Liver (tissue), 9 donors: ENCODE data around the gene TMEM116. TPM values are rescaled to one million over a fixed set of nuclear protein-coding genes. Genes with fewer than 3 reads are reported as not detected.

ENCODE experiments used
- DNase-seq: peaks from one replicate; pipeline ENCODE4 v3.0.0-alpha.2; 2017; ENCODE audit warnings: low spot score
- H3K27ac ChIP-seq, 2 donors: one replicate each; pipeline ENCODE4 v1.7.0; 2013; ENCODE audit warnings: inconsistent platforms in 2 of 2, low read length in 2 of 2, control low read depth in 1 of 2, low read depth in 1 of 2, mild to moderate bottlenecking in 1 of 2
- H3K27me3 ChIP-seq, 4 donors: one replicate each; pipeline versions ENCODE4 v1.6.1 to v1.7.0; 2013; ENCODE audit warnings: low read length in 3 of 4, inconsistent platforms in 1 of 4, mild to moderate bottlenecking in 1 of 4, moderate library complexity in 1 of 4; ENCODE audit not compliant: control insufficient read depth in 4 of 4, insufficient read depth in 4 of 4
- H3K36me3 ChIP-seq, 4 donors: one replicate each; pipeline versions ENCODE4 v1.6.1 to v1.7.0; 2013; ENCODE audit warnings: low read length in 3 of 4, mild to moderate bottlenecking in 3 of 4, low read depth in 1 of 4, moderate library complexity in 1 of 4; ENCODE audit not compliant: control insufficient read depth in 4 of 4, insufficient read depth in 3 of 4
- H3K4me1 ChIP-seq, 4 donors: one replicate each; pipeline versions ENCODE4 v1.6.1 to v1.7.0; 2013; ENCODE audit warnings: low read length in 3 of 4, mild to moderate bottlenecking in 3 of 4, moderate library complexity in 1 of 4; ENCODE audit not compliant: control insufficient read depth in 4 of 4, insufficient read depth in 4 of 4
- H3K4me3 ChIP-seq, 3 donors: one replicate each; pipeline versions ENCODE4 v1.6.1 to v1.7.0; 2013; ENCODE audit warnings: low read length in 3 of 3, control low read depth in 1 of 3, low read depth in 1 of 3, mild to moderate bottlenecking in 1 of 3
- H3K9ac ChIP-seq, 2 donors: one replicate each; pipeline ENCODE4 v1.7.0; 2013; ENCODE audit warnings: low read length in 2 of 2, mild to moderate bottlenecking in 2 of 2, moderate library complexity in 2 of 2, control low read depth in 1 of 2, low read depth in 1 of 2
- H3K9me3 ChIP-seq, 4 donors: one replicate each; pipeline versions ENCODE4 v1.6.1 to v1.7.0; 2013; ENCODE audit warnings: low read length in 3 of 4; ENCODE audit not compliant: control insufficient read depth in 4 of 4
- ATF3 ChIP-seq: IDR thresholded peaks from 2 replicates; pipeline ENCODE4 v1.6.1; 2016; ENCODE audit warnings: antibody characterized with exemption
- EGR1 ChIP-seq, 2 donors: IDR thresholded peaks; 2 replicates each; pipeline ENCODE4 v1.6.1; 2016 to 2018; ENCODE audit warnings: antibody characterized with exemption in 2 of 2, low read depth in 2 of 2
- FOXA1 ChIP-seq: IDR thresholded peaks from 2 replicates; pipeline ENCODE4 v1.6.1; 2016; ENCODE audit warnings: antibody characterized with exemption
- FOXA2 ChIP-seq: IDR thresholded peaks from 2 replicates; pipeline ENCODE4 v1.6.1; 2016; ENCODE audit warnings: antibody characterized with exemption
- GABPA ChIP-seq, 2 donors: IDR thresholded peaks in 1 of 2; conservative IDR thresholded peaks in 1 of 2; 2 replicates each; pipeline ENCODE4 v1.6.1; 2016; ENCODE audit warnings: antibody characterized with exemption in 2 of 2, mild to moderate bottlenecking in 1 of 2, moderate library complexity in 1 of 2
- HNF4A ChIP-seq, 2 donors: conservative IDR thresholded peaks; 2 replicates each; pipeline ENCODE4 v1.6.1; 2016; ENCODE audit warnings: antibody characterized with exemption in 2 of 2, mild to moderate bottlenecking in 2 of 2
- JUND ChIP-seq, 2 donors: IDR thresholded peaks; 2 replicates each; pipeline ENCODE4 v1.6.1; 2016; ENCODE audit warnings: antibody characterized with exemption in 2 of 2
- NR2F2 ChIP-seq: IDR thresholded peaks from 2 replicates; pipeline ENCODE4 v1.6.1; 2016; ENCODE audit warnings: antibody characterized with exemption
- RAD21 ChIP-seq, 2 donors: IDR thresholded peaks; 2 replicates each; pipeline ENCODE4 v1.6.1; 2016; ENCODE audit warnings: antibody characterized with exemption in 2 of 2, mild to moderate bottlenecking in 2 of 2
- REST ChIP-seq: IDR thresholded peaks from 2 replicates; pipeline ENCODE4 v1.6.1; 2016; ENCODE audit warnings: antibody characterized with exemption, mild to moderate bottlenecking
- RXRA ChIP-seq, 2 donors: IDR thresholded peaks; 2 replicates each; pipeline ENCODE4 v1.6.1; 2017 to 2018; ENCODE audit warnings: antibody characterized with exemption in 2 of 2, mild to moderate bottlenecking in 1 of 2
- SP1 ChIP-seq: IDR thresholded peaks from 2 replicates; pipeline ENCODE4 v1.6.1; 2018; ENCODE audit warnings: antibody characterized with exemption, mild to moderate bottlenecking
- TAF1 ChIP-seq: conservative IDR thresholded peaks from 2 replicates; pipeline ENCODE4 v1.6.1; 2016; ENCODE audit warnings: antibody characterized with exemption, mild to moderate bottlenecking
- YY1 ChIP-seq: IDR thresholded peaks from 2 replicates; pipeline ENCODE4 v1.6.1; 2016; ENCODE audit warnings: antibody characterized with exemption, mild to moderate bottlenecking
- WGBS: extraction: QIAGEN DNeasy Blood & Tissue Kit; methylation state at CpG from one replicate; pipeline ENCODE4 v1.1.7; 2013; 5-methylcytosine and 5-hydroxymethylcytosine counted together
- polyA plus RNA-seq, 2 donors: library from polyadenylated mRNA; stranded (reverse) in 1 of 2; unstranded in 1 of 2; fragments of 200-250 nt in 1 of 2; fragments of >200 nt in 1 of 2; fragmentation: Nextera tagmentation in 1 of 2; extraction: Ambion mirVana in 1 of 2; gene quantifications; one replicate each; pipeline versions ENCODE4 v1.2.1 to v1.2.3, GENCODE V29; 2013 to 2015
- total RNA-seq, 2 donors: library from RNA; depleted of rRNA; stranded (reverse); fragments of >200 nt; gene quantifications; one replicate each; pipeline ENCODE4 v1.2.3, GENCODE V29; 2014
- TF ChIP-seq, protein P1 (sequence below): fragments of 150-350 bp; IDR thresholded peaks from 2 replicates; pipeline ENCODE4 v1.5.1; 2017; ENCODE audit warnings: improper control_type of control experiment, low read depth, low read length; ENCODE audit not compliant: missing input control
- TF ChIP-seq, protein P2 (sequence below): IDR thresholded peaks from 2 replicates; pipeline ENCODE4 v1.6.1; 2016; ENCODE audit warnings: antibody characterized with exemption
- TF ChIP-seq, protein P3 (sequence below): IDR thresholded peaks from 2 replicates; pipeline ENCODE4 v1.6.1; 2016; ENCODE audit warnings: antibody characterized with exemption
- donor health status: healthy.
- donor health status: healthy.
- donor health status: healthy.
- donor health status: healthy.
- donor health status: healthy.

The TMEM116 gene
- total and polyA plus RNA-seq, 4 donors = 4.9 to 11.6 (median 6.6) TPM

DNA sequence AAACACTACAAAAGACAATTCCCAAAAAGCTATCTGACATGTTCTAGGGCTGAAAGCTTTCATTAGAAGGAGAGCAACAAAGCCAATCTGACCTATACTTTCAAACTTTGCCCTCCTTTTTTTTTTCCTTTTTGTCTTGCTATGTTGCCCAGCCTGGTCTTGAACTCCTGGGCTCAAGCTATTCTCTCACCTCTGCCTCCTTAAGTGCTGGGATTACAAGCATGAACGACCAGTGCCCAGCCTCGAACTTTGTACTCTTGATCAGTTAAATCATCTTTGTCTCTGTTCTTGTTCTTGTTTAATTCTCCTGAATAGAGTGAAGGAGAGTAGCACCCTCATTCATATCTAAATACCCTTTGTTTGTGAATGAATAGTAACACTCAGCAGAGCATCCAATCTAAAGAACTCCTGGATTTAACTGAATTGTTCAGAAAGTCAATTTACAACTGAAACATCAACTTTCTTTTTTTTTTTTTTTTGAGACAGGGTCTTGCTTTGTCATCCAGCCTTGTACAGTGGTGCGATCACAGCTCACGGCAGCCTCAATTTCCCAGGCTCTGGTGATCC, 22.3 kb upstream of the TMEM116 start:
- H3K27me3 ChIP-seq = no peaks in the 10 kb centered on the region
- no peaks in the 10 kb centered on the region for H3K4me1 ChIP-seq
- no peak overlapping the region for H3K4me3 ChIP-seq
- H3K27ac ChIP-seq = no peak overlapping the region
- WGBS = 80% methylated on average over 4 of the region's 4 CpGs
- no peaks in the 10 kb centered on the region for H3K9me3 ChIP-seq
- TF ChIP-seq FOXA2 (no peak), JUND (IDR thresholded peaks at IDR 0.05) (no peak), EGR1 (IDR thresholded peaks at IDR 0.05; ENCODE audit: low read depth in 2 of 2) (no peak), HNF4A (conservative IDR thresholded peaks at IDR 0.05) (no peak), NR2F2 (no peak), RAD21 (IDR thresholded peaks at IDR 0.05) (no peak), TAF1 (no peak)
- TF ChIP-seq, protein P1, sequence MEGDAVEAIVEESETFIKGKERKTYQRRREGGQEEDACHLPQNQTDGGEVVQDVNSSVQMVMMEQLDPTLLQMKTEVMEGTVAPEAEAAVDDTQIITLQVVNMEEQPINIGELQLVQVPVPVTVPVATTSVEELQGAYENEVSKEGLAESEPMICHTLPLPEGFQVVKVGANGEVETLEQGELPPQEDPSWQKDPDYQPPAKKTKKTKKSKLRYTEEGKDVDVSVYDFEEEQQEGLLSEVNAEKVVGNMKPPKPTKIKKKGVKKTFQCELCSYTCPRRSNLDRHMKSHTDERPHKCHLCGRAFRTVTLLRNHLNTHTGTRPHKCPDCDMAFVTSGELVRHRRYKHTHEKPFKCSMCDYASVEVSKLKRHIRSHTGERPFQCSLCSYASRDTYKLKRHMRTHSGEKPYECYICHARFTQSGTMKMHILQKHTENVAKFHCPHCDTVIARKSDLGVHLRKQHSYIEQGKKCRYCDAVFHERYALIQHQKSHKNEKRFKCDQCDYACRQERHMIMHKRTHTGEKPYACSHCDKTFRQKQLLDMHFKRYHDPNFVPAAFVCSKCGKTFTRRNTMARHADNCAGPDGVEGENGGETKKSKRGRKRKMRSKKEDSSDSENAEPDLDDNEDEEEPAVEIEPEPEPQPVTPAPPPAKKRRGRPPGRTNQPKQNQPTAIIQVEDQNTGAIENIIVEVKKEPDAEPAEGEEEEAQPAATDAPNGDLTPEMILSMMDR = no peak
- no peak for DNase-seq
- H3K36me3 ChIP-seq = peaks cover 8 to 59% (median 46%) of the 10 kb centered on the region in 4 donors
- no peak overlapping the region for H3K9ac ChIP-seq

DNA sequence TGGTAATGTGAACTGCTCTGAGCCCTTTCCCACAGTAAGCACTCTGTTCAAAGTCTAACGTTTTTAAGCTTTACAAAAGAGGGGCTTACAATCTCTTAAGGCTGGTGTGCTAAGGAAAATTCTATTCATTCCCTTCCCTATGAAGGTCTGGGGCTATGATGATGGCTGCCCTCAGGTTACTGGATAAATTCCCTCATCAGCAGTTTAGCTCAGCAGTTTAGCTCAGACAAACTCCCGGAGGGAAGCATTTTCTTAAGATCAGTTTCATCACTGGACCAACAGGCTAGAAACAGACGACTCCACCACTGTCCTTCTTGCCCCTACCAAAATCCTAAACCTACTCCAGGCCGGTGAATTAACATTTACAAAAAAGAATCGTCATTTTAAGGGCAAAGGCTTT, 19.3 kb upstream of the TMEM116 start:
- Histone ChIP-seq H3K27me3 (no peaks in the 10 kb centered on the region), H3K27ac (no peak overlapping the region), H3K4me3 (no peak overlapping the region), H3K4me1 (no peaks in the 10 kb centered on the region), H3K9ac (no peak overlapping the region), H3K36me3 (peaks cover 8 to 47% (median 35%) of the 10 kb centered on the region in 4 donors), H3K9me3 (no peaks in the 10 kb centered on the region)
- no peak for DNase-seq
- 90% methylated on average over 5 of the region's 5 CpGs for WGBS
- TF ChIP-seq ATF3 (no peak), RAD21 (IDR thresholded peaks at IDR 0.05) (no peak), FOXA1 (no peak), RXRA (IDR thresholded peaks at IDR 0.05) (no peak), REST (no peak), FOXA2 (no peak), GABPA (IDR thresholded peaks at IDR 0.05 in 1 of 2, conservative IDR thresholded peaks at IDR 0.05 in 1 of 2) (no peak), YY1 (no peak), HNF4A (conservative IDR thresholded peaks at IDR 0.05) (no peak), TAF1 (no peak), SP1 (no peak), JUND (IDR thresholded peaks at IDR 0.05) (no peak), EGR1 (IDR thresholded peaks at IDR 0.05; ENCODE audit: low read depth in 2 of 2) (no peak)
- TF ChIP-seq, protein P2, sequence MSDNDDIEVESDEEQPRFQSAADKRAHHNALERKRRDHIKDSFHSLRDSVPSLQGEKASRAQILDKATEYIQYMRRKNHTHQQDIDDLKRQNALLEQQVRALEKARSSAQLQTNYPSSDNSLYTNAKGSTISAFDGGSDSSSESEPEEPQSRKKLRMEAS = no peak
- TF ChIP-seq, protein P3, sequence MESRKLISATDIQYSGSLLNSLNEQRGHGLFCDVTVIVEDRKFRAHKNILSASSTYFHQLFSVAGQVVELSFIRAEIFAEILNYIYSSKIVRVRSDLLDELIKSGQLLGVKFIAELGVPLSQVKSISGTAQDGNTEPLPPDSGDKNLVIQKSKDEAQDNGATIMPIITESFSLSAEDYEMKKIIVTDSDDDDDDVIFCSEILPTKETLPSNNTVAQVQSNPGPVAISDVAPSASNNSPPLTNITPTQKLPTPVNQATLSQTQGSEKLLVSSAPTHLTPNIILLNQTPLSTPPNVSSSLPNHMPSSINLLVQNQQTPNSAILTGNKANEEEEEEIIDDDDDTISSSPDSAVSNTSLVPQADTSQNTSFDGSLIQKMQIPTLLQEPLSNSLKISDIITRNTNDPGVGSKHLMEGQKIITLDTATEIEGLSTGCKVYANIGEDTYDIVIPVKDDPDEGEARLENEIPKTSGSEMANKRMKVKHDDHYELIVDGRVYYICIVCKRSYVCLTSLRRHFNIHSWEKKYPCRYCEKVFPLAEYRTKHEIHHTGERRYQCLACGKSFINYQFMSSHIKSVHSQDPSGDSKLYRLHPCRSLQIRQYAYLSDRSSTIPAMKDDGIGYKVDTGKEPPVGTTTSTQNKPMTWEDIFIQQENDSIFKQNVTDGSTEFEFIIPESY = no peak
- TF ChIP-seq, protein P1 = no peak
